B cell (primary cell): ENCODE data around the gene INPP5J.

Experiments
- CTCF ChIP-seq: fragments of 200-600 bp; IDR thresholded peaks from one replicate; pipeline ENCODE4 v1.8.0; 2022; ENCODE audit warnings: antibody characterized with exemption, mild to moderate bottlenecking
- EZH2 ChIP-seq: IDR thresholded peaks from 2 replicates; pipeline ENCODE4 v1.6.1; 2012; ENCODE audit warnings: borderline replicate concordance, low read depth, mild to moderate bottlenecking, moderate library complexity, low read length; ENCODE audit not compliant: insufficient read depth, poor library complexity, severe bottlenecking

- TF ChIP-seq CTCF (no peak), EZH2 (no peak)
These were observed 37.7 kb downstream of the INPP5J start for GRCh38 chr22:31160328-31160978.
